Activated CD4-positive, CD25-positive, alpha-beta regulatory T cell treated with anti-CD3 and anti-CD28 coated beads, Interleukin-2, amount 50 U/mL, for 24 hours (primary cell): ENCODE data around the gene TRPV2.
A peak's percentile ranks its signal among the peaks of the same experiment; 100 is the strongest.

Experiments
- ATAC-seq, 2 donors: fragments of 150-1000 bp; cut with Tn5 transposase; one replicate each; pipeline ENCODE4 v1.10.0; 2021; ENCODE audit warnings: mild to moderate bottlenecking in 1 of 2, moderate library complexity in 1 of 2

Gene TRPV2

DNA sequence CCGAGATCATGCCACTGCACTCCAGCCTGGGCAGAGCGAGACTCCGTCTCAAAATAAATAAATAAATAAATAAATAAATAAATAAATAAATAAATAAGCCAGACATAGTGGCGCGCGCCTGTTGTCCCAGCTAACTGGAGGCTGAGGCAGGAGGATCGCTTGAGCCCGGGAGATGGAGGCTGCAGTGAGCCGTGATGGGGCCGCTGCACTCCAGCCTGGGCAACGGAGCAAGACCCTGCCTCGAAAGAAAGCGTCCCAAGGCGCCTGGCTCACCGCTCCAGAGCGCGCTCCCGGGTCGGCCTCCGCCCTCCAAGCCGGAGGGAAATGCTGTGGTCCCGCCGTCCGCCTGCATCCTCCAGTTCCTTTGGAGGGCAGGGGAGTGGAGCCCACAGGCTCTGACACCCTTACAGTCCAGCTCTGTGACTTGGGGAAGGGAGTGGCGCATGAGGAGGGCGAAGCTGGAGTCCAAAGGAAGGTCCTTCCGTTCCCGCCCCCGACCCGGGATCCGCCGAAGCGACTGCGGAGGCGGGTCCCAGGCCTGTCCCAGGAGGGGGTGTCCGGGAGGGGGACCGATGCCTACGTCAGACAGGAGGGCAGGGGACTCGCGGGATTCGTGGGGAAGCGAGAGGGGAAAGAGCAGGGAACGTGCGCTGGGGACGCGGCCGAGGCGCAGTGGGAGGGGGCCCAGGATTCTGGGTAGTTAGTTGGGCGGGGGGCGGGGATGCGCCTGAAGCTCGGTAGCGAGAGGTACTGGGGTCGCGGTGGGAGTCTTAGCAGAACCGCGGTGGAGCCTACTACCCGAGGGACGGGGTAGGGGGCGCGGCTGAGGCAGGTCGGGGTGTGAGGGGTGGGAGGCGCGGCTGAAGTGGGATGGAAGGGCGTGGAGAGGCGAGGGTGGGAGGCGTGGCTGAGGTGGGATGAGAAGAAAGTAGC is 8.4 kb upstream of the TRPV2 start:
- no peak for ATAC-seq

DNA sequence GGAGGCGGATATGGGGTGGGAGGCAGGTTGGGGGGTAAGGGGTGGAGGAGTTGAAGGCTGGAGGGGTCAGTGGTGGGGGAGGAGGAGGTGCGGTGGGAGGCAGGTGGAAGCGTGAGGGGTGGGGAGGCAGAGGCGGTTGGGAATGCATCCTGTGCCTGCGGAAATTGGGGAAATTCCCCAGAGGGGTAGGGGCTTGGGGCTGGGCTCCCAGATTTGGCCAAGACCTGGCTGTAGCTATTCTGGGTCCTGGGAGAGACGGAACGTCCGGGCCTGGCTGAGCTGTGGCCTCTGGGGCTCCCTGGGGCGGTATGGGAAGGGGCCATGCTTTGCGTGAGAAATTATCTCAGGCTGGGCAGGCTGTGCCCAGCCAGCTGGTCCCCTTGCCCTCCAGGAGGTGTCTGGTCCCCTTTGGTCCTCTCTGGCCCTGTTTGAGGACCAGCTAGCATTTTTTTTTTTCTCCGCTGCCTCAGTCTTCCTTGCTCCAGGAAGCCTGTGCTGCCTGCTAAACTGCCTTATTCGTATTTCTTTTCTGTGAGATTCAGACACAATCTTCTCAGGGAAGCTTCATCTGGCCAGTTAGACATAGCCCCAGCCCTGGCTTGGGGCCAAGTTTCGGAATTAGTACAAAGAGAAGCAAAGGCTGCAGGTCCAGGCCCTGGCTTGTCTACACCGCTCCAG is 7.3 kb upstream of the TRPV2 start:
- ATAC-seq = no peak

DNA sequence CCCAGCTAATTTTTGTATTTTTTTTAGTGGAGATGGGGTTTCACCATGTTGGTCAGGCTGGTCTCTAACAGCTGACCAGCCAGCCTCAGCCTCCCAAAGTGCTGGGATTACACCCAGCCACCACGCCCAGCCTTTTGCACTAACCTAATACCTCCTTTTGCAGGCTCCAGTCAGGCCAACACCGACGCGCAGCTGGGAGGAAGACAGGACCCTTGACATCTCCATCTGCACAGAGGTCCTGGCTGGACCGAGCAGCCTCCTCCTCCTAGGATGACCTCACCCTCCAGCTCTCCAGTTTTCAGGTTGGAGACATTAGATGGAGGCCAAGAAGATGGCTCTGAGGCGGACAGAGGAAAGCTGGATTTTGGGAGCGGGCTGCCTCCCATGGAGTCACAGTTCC is 2.0 kb downstream of the TRPV2 start:
- no peak for ATAC-seq

DNA sequence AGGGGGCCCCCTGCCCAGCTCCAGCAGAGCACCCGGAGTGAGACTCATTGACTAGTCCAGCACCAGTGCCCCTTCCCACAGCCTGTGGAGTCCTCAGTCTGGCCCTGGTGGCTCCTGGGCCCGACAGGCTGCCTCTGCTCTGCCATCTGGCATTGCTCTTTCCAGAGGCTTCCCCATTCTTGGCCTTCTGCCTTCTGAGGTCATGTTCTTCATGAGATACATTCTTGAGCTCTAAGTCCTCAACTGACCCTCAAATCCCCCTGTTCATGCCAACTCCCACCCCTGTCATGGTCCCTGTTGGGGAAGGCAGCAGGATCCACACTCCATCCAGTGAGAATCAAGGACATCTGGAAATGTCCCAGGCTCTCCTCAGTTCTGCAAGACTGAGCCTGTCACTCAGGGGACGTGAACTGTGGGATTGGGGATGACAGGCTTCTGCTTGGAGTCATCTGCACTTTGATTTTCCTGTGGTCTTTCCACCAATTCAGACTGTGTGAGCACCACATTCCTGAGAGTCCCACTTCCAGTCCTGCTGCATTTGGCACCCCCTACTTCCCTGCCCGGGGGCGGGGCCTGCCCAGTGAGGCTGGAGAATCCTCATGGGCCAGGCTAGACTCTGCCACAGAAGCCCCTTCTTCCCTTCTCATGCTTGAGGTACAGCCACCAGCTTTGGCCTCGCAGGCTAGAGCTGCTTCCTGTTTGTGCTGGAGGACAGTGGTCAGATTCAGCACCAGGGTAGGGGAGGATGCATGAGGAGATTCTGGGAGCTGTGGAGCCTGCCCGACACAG is 2.7 kb downstream of the TRPV2 start:
- no peak for ATAC-seq

DNA sequence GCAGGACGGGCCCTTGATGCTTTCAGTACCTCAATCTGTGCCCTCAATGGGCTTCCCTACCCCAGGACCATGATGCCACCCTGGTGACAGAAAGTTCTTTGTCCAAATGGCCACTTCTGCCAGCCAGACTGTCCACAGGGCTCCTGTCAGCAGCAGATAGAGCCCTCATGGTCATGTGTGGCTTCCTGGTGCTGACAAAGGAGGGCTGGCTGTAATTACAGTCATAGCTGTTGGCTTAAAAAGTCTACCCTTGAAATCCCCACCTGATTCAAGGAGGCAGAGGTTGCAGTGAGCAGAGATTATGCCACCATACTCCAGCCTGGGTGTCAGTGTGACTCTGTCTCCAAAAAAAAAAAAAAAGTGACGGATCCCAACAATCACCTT is 3.3 kb downstream of the TRPV2 start:
- peak; percentile 19 to 22 for ATAC-seq

DNA sequence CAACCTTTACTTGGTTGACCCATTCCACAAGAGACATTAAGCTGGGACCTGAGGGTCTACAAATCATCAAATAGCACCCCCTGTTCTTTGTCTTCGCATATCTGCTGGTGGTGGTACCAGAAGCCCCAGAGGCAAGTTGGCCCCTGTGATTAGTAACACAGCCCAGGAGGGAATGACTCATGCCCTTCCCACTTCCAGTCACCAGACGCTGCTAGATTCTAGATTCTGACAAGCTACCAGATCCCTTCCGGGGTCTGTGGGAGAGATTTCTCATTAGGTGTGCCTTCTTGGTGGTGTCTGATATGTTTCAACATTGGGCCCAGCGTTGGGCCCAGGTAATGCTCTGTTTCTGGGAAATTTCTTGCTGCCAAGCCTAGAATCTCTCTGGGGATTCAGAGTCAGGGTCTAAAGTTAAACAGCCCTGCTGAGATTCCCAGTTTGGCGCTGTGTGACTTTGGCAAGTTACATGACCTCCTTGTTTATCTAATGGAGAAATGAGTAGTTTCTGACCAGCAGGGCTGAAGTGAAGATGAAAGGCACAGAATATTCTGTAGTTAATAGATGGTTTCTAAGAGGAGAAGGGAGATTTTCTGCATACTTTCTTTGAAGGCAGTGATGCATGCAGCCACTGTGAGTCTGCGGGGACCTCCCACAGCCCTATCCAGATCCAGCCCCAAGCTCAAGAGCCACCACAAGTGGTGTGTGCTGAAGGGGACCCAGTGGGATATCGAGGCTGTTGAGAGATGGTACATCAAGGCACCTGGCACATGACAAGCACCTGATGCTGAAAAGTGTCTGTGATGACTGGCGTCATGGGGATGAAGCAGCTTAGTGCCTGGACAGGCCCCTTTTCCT is 3.9 kb downstream of the TRPV2 start:
- peak; percentile 77 to 82 for ATAC-seq

DNA sequence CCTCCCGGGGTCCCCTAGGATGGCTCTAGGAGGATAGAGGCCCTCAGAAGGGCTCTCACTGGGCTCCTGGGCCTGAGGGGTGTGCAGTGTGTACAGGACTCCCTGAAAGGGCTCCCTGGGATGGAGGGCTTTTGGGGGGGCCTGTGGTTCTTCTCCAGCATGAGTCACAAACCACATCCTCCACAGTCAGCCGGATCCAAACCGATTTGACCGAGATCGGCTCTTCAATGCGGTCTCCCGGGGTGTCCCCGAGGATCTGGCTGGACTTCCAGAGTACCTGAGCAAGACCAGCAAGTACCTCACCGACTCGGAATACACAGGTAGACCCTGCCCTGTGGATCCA is 4.5 kb downstream of the TRPV2 start:
- ATAC-seq = peak in 1 of 2 donors; percentile 4

DNA sequence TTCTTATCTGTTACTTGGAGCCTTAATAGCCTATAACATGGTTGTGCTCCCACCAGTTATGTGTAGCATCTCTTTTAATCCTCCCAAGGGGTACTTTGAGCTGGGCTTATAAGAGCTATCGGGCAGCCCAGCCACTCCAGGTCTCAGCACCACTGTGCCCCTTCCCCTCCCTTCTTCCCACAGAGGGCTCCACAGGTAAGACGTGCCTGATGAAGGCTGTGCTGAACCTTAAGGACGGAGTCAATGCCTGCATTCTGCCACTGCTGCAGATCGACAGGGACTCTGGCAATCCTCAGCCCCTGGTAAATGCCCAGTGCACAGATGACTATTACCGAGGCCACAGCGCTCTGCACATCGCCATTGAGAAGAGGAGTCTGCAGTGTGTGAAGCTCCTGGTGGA is 7.0 kb downstream of the TRPV2 start:
- no peak for ATAC-seq

DNA sequence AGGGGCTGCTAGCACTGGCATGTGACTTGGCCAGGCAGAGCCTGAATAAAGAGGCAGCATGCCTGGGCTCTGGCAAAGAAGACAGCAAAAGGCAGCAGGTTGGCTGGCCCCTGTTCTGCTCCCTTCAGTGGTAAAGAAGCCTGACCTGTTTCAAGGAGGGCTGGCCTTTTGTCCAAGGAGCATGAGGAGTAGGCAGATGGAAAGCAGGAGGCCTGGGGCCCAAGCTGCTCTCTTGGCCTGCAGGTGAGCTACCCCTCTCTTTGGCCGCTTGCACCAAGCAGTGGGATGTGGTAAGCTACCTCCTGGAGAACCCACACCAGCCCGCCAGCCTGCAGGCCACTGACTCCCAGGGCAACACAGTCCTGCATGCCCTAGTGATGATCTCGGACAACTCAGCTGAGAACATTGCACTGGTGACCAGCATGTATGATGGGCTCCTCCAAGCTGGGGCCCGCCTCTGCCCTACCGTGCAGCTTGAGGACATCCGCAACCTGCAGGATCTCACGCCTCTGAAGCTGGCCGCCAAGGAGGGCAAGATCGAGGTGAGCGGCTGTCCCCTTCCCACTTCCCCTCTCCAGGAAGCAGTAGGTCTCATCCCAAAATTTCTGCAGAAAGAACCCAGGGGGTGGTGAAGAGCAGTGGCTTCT is 8.0 kb downstream of the TRPV2 start:
- no peak for ATAC-seq

DNA sequence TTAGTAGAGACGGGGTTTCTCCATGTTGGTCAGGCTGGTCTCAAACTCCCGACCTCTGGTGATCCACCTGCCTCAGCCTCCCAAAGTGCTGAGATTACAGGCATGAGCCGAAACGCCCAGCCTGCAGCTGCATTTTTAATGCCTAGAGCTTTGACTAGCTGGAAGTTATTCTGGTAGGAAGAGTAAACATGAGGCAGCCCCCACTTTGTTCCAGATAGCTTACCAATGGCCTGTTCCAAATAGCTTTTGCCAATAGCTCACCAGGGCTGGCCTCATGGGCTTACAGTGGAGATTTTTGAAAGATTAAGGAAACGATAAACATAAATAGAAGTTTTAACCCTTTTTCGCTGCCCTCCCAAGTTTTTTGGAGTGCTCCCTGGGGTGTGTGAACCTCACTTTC is 9.8 kb downstream of the TRPV2 start:
- no peak for ATAC-seq

DNA sequence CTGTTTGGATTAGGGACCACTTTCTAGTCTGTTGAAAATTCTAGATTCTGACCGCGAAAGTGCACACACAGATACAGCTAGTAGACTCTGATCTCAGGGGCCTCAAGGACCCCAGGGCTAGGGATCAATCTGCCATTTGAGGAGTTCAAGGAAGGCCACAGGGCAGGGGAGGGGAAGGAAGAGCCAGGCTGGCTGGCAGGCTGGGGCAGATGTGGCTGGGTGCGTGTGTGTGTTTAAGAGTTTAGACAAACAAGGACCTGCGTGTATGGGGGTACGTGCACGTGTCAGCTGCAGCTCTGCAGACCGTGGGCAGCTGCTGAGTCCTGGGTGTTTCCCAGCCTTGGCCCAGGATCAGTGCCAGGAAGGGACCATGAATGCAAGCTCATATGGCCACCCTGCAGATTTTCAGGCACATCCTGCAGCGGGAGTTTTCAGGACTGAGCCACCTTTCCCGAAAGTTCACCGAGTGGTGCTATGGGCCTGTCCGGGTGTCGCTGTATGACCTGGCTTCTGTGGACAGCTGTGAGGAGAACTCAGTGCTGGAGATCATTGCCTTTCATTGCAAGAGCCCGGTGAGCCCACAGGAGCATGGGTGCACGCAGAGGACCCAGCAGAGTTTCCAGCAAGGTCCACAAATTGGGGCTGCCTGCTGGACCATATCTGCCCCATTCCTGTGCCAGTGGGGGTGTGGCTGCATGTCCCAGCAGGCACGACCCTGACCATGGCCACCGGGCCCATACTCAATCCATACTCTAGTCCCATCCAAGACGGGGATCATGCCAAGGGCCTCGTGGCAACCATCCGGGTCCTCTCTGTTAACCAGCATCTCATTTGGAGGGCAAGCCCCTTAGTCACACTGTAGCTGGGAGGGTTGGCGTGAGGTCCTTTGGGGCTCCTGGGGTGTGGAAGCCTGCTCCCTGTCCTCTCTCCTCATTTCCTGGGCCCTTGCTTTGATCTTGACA is 10.6 kb downstream of the TRPV2 start:
- ATAC-seq = no peak

DNA sequence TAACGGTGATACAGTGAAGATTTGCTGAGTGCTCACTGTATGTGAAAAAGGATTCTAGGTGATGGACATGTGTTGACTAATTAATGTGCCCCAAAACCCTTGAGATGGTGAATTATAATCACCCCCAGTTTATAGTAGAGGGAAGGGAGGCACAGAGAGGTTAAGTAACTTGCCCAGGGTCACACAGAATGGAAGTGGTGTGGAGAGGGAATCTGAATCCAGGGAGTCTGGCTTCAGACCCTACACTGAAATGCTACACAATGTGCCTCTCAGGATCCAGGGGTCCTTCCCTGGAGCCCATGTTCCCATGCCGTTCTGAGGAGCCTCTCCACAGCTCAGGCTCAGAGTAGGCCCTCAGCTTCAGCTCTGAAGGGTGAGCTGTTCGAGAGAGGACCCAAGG is 11.6 kb downstream of the TRPV2 start:
- ATAC-seq = no peak

DNA sequence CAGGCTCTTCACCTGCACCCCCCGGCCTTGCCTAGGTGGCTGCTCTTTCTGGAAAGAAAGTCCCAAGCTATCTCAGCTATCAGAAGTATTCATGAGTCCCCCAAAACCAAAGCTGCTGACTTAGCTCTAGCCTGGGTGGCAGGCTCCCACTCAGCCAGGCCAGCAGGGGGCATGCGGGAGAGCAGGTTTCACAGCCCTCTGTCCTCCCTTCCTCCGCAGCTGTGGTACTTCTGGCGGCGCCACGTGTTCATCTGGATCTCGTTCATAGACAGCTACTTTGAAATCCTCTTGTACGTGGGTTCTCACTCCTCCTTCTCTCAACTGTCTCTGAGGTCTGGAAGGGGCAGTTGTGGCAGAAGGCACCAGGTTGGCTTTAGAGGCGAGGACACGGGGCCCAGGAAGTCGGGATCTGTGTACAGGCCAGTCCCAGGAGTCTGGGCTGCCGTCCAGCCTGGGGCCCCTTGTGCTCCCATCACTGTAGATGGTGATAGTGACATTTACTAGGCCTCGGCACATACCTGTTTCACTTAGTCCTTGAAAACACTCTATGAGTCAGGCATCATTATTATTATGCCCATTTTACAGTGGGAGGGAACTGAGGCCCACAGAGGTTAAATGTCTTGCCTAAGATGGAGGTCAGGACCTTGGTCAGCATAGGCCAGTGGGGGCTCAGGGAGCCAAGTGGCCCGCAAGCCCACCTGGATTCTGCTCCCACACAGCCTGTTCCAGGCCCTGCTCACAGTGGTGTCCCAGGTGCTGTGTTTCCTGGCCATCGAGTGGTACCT is 12.9 kb downstream of the TRPV2 start:
- peak; percentile 74 to 85 for ATAC-seq

DNA sequence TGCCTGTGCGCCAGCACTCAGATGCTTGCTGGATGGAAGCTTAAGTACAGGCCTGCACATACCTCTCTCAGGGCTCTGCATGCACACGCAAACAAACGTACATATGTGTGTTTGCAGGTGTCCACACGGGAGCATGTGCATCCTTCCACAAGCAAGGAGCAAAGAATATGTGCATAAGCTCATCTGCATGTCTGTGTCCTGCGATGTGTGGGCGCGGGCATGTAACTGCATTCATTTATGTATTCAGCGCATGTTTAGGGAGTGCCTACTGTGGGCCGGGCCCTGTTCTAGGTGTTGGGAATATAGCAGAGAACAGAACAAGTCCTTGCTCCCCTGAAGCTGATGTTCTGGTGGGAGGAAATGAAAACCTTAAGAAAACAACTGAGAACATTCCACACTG is 13.7 kb downstream of the TRPV2 start:
- no peak for ATAC-seq

DNA sequence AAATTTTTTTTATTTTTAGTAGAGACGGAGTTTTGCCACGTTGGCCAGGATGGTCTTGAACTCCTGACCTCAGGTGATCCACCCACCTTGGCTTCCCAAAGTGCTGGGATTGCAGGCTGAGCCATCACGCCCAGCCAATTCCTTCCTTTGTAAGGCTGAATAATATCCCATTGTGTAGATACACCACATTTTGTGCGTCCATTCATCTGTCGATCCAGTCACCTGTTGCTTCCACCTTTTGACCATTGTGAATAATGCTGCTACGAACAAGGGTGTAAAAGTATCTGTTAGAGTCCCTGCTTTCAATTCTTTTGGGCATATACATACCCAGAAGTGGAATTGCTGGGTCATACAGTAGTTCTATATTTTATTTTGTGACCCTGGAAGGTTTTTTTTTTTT is 15.3 kb downstream of the TRPV2 start:
- ATAC-seq = no peak

DNA sequence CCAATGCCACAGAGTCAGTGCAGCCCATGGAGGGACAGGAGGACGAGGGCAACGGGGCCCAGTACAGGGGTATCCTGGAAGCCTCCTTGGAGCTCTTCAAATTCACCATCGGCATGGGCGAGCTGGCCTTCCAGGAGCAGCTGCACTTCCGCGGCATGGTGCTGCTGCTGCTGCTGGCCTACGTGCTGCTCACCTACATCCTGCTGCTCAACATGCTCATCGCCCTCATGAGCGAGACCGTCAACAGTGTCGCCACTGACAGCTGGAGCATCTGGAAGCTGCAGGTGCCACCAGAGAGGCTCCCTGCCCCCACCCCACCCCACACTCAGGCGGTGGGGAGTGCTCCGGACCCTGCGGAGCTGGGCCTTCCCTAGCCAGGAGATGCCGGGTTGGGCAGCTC is 16.6 kb downstream of the TRPV2 start:
- ATAC-seq = no peak

DNA sequence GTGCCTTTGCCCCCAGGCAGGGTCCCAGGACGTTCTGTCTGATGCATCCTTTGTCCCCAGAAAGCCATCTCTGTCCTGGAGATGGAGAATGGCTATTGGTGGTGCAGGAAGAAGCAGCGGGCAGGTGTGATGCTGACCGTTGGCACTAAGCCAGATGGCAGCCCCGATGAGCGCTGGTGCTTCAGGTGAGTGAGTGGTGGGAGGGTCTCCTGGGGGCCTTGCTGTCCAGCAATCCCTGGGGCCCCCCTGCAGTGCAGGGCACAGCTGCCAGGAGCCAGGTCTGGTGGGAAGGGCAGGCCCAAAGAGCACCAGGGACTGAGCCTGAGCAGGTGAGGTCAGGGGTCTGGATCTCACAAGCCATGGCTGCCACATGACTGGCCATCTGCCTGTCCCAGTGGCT is 18.1 kb downstream of the TRPV2 start:
- ATAC-seq = no peak

DNA sequence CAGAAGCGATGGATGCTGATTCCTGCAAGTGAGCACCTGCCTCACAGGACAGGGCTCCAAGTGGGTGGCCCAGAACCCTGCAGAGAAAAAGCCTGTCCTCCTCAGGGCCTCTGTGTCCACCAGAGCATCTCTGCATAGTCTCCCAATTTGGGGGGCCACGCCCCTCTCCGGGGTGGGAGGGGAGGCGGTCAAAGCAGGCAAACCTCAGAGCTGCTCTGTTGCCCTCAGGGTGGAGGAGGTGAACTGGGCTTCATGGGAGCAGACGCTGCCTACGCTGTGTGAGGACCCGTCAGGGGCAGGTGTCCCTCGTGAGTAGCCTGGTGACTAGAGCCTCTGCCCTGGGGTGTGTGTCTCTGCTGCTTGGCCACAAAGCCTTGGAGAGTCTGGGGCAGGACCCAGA is 19.3 kb downstream of the TRPV2 start:
- ATAC-seq = no peak

DNA sequence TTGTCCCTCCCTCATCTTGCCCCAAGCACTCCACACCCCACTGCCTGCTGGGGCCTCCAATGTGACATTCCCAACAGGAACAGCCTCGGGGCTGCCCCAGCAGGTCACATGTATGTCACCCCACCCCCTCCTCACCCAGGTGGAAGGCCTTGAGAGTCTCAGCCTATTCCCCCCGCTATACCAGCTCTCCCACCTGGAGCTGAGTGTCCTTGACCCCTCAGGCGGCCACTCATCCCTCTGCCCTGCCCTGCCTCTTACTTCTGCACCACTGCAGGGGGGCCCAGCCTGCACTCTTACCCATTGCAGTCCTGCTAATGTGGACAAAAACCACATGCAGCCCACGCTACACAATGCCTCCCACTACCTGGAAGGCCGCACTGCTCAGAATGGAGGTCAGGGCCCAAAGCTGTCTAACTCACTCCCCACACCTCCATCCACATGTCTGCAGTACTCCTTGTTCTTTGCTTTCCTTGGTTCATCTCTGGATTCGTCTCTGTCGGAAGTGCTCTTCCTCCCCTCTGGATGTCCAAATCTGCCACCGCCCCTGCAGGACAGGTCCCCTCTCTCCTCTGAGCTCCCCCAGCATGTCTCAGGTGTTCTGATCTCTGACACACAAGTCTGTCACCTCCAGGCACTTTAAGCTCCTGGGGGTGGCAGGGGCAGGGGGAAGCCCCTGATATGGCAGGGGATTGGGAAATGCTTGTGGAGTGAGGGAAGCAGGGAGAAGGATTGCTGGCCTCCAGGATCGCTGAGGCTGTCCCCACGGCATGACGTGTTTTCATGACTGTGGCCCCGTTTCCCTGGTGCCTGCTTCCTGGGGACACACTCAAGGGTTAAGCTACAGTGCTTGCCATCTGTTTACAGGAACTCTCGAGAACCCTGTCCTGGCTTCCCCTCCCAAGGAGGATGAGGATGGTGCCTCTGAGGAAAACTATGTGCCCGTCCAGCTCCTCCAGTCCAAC is 20.8 kb downstream of the TRPV2 start:
- ATAC-seq = no peak
